Urinary bladder (tissue), 4 donors: ENCODE results near the gene TSPY9. TPM values are rescaled to one million over a fixed set of nuclear protein-coding genes. Genes with fewer than 3 reads are reported as not detected.
"Not testable (repeated sequence)": the region's sequence is repeated elsewhere in the genome, so short reads cannot be mapped to it uniquely, and the experiment has no call there.

Experiments
- DNase-seq: peaks from one replicate; pipeline ENCODE4 v3.0.0-alpha.2; 2015; ENCODE audit errors: extremely low spot score
- H3K27ac ChIP-seq: one replicate; pipeline ENCODE4 v1.5.1; 2013; ENCODE audit warnings: low read depth, mild to moderate bottlenecking, moderate library complexity
- H3K36me3 ChIP-seq: one replicate; pipeline ENCODE4 v1.6.1; 2013; ENCODE audit warnings: mild to moderate bottlenecking, moderate library complexity; ENCODE audit not compliant: insufficient read depth
- H3K4me1 ChIP-seq: one replicate; pipeline ENCODE4 v1.6.1; 2013; ENCODE audit warnings: mild to moderate bottlenecking, moderate library complexity; ENCODE audit not compliant: insufficient read depth
- H3K4me3 ChIP-seq: one replicate; pipeline ENCODE4 v1.5.1; 2013; ENCODE audit warnings: low read depth, low read length
- WGBS: extraction: QIAGEN DNeasy Blood & Tissue Kit; methylation state at CpG from one replicate; pipeline ENCODE4 v1.1.7; 2013; 5-methylcytosine and 5-hydroxymethylcytosine counted together
- polyA plus RNA-seq: library from polyadenylated mRNA; stranded (reverse); fragments of 200-250 nt; gene quantifications from one replicate; pipeline ENCODE4 v1.2.3, GENCODE V29; 2013
- total RNA-seq: library from RNA; depleted of rRNA; stranded (reverse); fragments of >200 nt; gene quantifications from one replicate; pipeline ENCODE4 v1.2.3, GENCODE V29; 2014
- donor health status: healthy with polysubstance abuse.
- donor health status: healthy.

TSPY9 gene
- not detected for total RNA-seq
- not detected for polyA plus RNA-seq

DNA sequence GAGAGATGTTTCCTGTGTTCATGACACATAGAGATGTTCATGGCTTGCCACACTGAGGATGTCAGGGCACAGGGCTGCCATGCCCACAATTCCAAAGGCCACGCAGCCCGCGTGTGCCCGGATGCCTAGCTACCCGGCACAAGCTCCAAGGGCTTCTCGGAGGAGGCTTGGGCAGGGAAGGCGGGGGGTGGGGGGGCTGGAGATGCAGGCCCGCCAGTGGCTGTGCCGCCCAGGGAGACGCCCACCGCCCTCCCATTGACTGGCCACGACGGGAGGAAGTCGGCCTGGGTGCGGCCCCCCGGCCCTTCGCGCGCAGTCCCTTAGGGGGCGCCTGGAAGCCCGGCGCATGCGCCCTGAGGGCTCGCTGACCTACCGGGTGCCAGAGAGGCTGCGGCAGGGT lies at the start of gene TSPY9:
TSS of gene TSPY9 (plus strand) at position 301 of the 400 bp plus-strand sequence. CDS start at position 347, 46 bp downstream.
- H3K4me1 ChIP-seq, H3K4me3 ChIP-seq, DNase-seq, H3K27ac ChIP-seq, H3K36me3 ChIP-seq: not testable (repeated sequence)
- no CpG with 5 or more reads among the region's 26 CpGs for WGBS

- DNase-seq, H3K27ac ChIP-seq, H3K4me3 ChIP-seq, H3K36me3 ChIP-seq, H3K4me1 ChIP-seq: not testable (repeated sequence)
- 87% methylated on average over 16 of the region's 25 CpGs for WGBS
Measured at GRCh38 chrY:9466655-9467054, 20.4 kb upstream of the TSPY9 start, which contains the start of gene TSPY1. Gene TSPY1, plus strand, starts transcription at chrY:9466955. Its CDS starts 46 bp downstream, at chrY:9467001.

DNA sequence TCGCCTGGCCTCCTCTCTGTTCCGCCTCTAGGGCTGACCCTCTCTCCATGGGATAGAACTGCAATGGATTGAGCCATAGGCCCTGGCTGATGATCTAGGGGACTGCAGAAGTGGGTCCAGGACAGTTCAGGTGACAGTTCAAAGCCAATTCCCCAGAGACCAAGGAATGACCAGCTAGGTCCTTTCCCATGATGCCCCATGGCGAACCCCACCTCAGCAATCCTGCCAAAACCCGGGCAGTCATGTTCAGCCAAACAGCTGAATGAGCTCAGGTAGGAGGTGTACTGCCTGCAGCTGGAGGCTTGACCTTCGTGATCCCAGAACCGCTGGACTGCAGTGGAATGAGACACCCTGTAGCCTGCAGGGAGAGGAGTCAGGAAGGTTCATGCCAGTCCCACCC lies 17.3 kb downstream of the TSPY9 start:
- not testable (repeated sequence) for H3K27ac ChIP-seq, H3K36me3 ChIP-seq, DNase-seq, H3K4me3 ChIP-seq, H3K4me1 ChIP-seq
- WGBS = 78% methylated on average over 2 of the region's 6 CpGs

DNA sequence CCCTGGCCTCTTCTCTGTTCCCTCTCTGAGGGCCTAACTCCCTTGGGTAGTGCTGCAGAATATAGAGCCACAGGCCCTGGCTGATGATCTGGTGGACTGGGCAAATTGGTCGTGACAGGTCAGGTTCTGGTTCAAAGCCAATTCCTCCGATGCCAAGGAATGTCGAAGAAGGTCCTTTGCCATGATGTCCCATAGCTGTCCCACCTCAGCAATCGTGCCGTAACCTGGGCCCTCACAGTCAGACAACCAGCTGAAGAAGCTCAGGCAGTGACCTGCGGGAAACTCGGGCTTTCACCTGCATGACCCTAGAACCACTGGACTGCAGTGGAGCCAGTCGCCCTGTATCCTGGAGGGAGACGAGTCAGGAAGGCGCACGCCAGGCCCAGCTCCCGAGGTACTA lies 29.2 kb downstream of the TSPY9 start:
- not testable (repeated sequence) for DNase-seq, H3K27ac ChIP-seq, H3K4me3 ChIP-seq, H3K4me1 ChIP-seq, H3K36me3 ChIP-seq
- WGBS = 84% methylated on average over 7 of the region's 12 CpGs

DNA sequence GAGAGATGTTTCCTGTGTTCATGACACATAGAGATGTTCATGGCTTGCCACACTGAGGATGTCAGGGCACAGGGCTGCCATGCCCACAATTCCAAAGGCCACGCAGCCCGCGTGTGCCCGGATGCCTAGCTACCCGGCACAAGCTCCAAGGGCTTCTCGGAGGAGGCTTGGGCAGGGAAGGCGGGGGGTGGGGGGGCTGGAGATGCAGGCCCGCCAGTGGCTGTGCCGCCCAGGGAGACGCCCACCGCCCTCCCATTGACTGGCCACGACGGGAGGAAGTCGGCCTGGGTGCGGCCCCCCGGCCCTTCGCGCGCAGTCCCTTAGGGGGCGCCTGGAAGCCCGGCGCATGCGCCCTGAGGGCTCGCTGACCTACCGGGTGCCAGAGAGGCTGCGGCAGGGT lies 40.5 kb downstream of the TSPY9 start, which contains the start of gene TSPY10:
TSS of gene TSPY10 (plus strand) at position 301 of the 400 bp plus-strand sequence. CDS start at position 347, 46 bp downstream.
- not testable (repeated sequence) for H3K4me3 ChIP-seq, DNase-seq, H3K36me3 ChIP-seq, H3K4me1 ChIP-seq, H3K27ac ChIP-seq
- WGBS = no CpG with 5 or more reads among the region's 26 CpGs

Other genes starting within 250 kb of the TSPY9 start
- not detected for gene TSPY4, start 149.8 kb upstream of the TSPY9 start, total RNA-seq
- gene TSPY4, start 149.8 kb upstream of the TSPY9 start, polyA plus RNA-seq = not detected
- not detected for gene TSPY8, start 129.5 kb upstream of the TSPY9 start, total RNA-seq
- gene TSPY8, start 129.5 kb upstream of the TSPY9 start, polyA plus RNA-seq = not detected
- not detected for gene TSPY3, start 88.8 kb upstream of the TSPY9 start, total RNA-seq
- not detected for gene TSPY3, start 88.8 kb upstream of the TSPY9 start, polyA plus RNA-seq
- gene TSPY1, start 20.3 kb upstream of the TSPY9 start, total RNA-seq = not detected
- not detected for gene TSPY1, start 20.3 kb upstream of the TSPY9 start, polyA plus RNA-seq
- gene TSPY10, start 40.6 kb downstream of the TSPY9 start, total RNA-seq = not detected
- gene TSPY10, start 40.6 kb downstream of the TSPY9 start, polyA plus RNA-seq = not detected